Mammary epithelial cell (primary cell): ENCODE measurements around the gene KIAA0930.

Experiments
- EZH2 ChIP-seq: IDR thresholded peaks from 2 replicates; pipeline ENCODE4 v1.6.1; 2012; ENCODE audit warnings: low read length, inconsistent platforms, borderline replicate concordance
- TF ChIP-seq, protein P1 (sequence below), 2 donors: IDR thresholded peaks in 1 of 2; conservative IDR thresholded peaks in 1 of 2; 2 replicates each; pipeline ENCODE4 v1.5.1; 2011 to 2012; ENCODE audit warnings: inconsistent platforms in 2 of 2, low read length in 2 of 2, mild to moderate bottlenecking in 2 of 2, control low read depth in 1 of 2, low read depth in 1 of 2; ENCODE audit not compliant: insufficient read depth in 1 of 2; ENCODE audit errors: extremely low read depth in 1 of 2

DNA sequence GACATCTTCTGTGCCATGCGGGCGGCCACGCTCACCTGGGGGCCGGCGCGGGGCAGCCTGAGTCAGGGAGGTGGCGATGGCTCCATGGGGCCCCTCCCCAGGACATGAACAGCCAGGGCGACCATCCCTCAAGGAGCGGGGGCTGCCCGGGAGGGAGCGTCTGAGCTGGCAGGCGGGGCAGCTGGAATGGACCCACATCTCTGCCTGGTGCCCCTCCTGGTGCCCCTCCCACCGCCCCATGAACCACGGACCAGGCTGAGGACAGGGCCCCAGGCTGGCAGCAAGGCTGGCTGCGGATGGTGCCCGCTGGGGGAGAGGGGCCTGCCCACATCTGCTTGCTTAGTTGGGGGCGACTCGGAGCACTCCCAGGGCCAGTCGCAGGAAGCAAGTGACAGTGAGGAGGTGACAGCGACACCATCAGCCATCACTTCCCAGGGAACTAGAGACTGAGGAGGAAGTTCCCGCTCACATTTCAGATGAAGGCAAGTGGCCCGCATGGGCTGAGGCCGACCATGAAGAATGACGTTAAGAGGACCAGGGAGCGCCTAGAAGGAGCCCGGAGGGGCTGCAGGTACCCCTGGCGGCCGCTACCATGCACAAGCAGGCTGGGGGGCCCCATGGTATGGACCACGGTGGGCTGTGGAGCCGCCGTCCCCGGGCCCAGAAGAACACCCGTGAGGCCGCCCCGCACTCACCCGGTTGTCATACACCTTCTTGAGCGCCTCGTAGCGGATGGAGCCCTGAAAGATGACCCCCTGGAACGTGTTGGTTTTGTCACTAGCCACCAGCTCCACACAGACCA is 37.3 kb downstream of the KIAA0930 start:
- TF ChIP-seq, protein P1, sequence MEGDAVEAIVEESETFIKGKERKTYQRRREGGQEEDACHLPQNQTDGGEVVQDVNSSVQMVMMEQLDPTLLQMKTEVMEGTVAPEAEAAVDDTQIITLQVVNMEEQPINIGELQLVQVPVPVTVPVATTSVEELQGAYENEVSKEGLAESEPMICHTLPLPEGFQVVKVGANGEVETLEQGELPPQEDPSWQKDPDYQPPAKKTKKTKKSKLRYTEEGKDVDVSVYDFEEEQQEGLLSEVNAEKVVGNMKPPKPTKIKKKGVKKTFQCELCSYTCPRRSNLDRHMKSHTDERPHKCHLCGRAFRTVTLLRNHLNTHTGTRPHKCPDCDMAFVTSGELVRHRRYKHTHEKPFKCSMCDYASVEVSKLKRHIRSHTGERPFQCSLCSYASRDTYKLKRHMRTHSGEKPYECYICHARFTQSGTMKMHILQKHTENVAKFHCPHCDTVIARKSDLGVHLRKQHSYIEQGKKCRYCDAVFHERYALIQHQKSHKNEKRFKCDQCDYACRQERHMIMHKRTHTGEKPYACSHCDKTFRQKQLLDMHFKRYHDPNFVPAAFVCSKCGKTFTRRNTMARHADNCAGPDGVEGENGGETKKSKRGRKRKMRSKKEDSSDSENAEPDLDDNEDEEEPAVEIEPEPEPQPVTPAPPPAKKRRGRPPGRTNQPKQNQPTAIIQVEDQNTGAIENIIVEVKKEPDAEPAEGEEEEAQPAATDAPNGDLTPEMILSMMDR (conservative IDR thresholded peaks at IDR 0.05 in 1 of 2, IDR thresholded peaks at IDR 0.05 in 1 of 2; ENCODE audit: extremely low read depth in 1 of 2, insufficient read depth in 1 of 2, low read depth in 1 of 2, low read length in 2 of 2), result no peak
- TF ChIP-seq EZH2, result no peak
